Sigmoid colon (tissue), 4 donors: ENCODE results near the gene NEAT1.

Experiments used
- EP300 ChIP-seq, 4 donors: sonication (generic); formaldehyde crosslinking; IDR thresholded peaks; one replicate each; pipeline ENCODE4 v1.6.1; 2017; ENCODE audit warnings: antibody characterized with exemption in 4 of 4
- POLR2A ChIP-seq, 2 donors: fragments of 450-650 bp; IDR thresholded peaks; one replicate each; pipeline ENCODE4 v1.6.1; 2016; ENCODE audit warnings: antibody characterized with exemption in 2 of 2, mild to moderate bottlenecking in 2 of 2, moderate library complexity in 2 of 2
- POLR2AphosphoS5 ChIP-seq, 4 donors: sonication (generic); formaldehyde crosslinking; IDR thresholded peaks; one replicate each; pipeline ENCODE4 v1.6.1; 2017; ENCODE audit warnings: antibody characterized with exemption in 4 of 4
- TF ChIP-seq, protein P1 (sequence below), 4 experiments: fragments of 450-650 bp in 3 of 4; fragments of 200-600 bp in 1 of 4; IDR thresholded peaks; one replicate each; pipeline ENCODE4 v1.5.1; 2016 to 2019; ENCODE audit warnings: antibody characterized with exemption in 4 of 4, mild to moderate bottlenecking in 3 of 4, moderate library complexity in 2 of 4

DNA sequence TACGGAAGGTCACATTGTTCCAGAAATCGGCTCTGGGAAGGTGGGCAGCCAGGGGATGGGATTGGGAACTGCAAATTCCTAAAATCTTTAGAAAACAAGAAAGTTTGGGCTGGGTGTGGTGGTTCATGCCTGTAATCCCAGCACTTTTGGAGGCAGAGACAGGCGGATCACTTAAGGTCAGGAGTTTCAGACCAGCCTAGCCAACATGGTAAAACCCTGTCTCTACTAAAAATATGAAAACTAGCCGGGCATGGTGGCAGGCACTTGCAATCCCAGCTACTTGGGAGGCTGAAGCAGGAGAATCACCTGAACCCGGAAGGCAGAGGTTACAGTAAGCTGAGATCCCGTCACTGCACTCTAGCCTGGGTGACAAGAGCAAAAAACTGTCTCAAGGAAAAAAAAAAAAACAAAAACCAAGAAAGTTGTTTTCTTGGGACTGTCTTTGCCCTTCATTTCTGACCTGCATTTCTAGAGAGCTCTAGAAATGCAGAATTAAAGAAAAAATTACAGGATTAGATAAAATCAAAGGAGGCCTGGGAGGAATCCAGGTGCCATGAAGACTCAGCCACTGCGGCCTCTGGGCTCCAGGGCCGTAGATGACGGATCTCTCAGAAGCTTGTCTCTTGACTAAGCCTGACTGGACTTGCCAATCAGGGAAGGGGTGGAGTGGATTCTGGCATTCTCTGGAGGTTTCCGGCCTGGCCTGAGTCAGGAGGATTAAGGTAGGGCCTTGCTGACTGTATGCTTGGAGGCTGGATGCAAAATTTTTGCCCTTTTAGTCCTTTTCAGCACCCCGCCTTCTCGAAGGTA, 71.0 kb downstream of the NEAT1 start:
- TF ChIP-seq, protein P1, sequence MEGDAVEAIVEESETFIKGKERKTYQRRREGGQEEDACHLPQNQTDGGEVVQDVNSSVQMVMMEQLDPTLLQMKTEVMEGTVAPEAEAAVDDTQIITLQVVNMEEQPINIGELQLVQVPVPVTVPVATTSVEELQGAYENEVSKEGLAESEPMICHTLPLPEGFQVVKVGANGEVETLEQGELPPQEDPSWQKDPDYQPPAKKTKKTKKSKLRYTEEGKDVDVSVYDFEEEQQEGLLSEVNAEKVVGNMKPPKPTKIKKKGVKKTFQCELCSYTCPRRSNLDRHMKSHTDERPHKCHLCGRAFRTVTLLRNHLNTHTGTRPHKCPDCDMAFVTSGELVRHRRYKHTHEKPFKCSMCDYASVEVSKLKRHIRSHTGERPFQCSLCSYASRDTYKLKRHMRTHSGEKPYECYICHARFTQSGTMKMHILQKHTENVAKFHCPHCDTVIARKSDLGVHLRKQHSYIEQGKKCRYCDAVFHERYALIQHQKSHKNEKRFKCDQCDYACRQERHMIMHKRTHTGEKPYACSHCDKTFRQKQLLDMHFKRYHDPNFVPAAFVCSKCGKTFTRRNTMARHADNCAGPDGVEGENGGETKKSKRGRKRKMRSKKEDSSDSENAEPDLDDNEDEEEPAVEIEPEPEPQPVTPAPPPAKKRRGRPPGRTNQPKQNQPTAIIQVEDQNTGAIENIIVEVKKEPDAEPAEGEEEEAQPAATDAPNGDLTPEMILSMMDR (IDR thresholded peaks at IDR 0.05): no peak
- TF ChIP-seq POLR2A (IDR thresholded peaks at IDR 0.05) (no peak), POLR2AphosphoS5 (IDR thresholded peaks at IDR 0.05) (peak; percentile 46 to 77 (median 56)), EP300 (IDR thresholded peaks at IDR 0.05) (no peak)
